HG03108 (cell line): Measurements from ENCODE around the gene FBXW2.

Source experiments
- ATAC-seq: cut with Tn5 transposase; IDR thresholded peaks from one replicate; pipeline ENCODE4 v1.9.1; 2021; ENCODE audit warnings: moderate library complexity; ENCODE audit not compliant: unreplicated experiment

FBXW2 gene

GRCh38 chr9:120780367-120780766, 12.8 kb downstream of the FBXW2 start:
- no peak for ATAC-seq

- ATAC-seq, result no peak
These were observed 14.0 kb downstream of the FBXW2 start for GRCh38 chr9:120779227-120779626.

- no peak for ATAC-seq
These were observed 14.5 kb downstream of the FBXW2 start for GRCh38 chr9:120778758-120779157.

- no peak for ATAC-seq
These were observed 16.0 kb downstream of the FBXW2 start for GRCh38 chr9:120777229-120777628.

- no peak for ATAC-seq
These were observed 16.4 kb downstream of the FBXW2 start for GRCh38 chr9:120776788-120777187.

GRCh38 chr9:120775859-120776258, 17.4 kb downstream of the FBXW2 start:
- ATAC-seq, result no peak

GRCh38 chr9:120774719-120775118, 18.5 kb downstream of the FBXW2 start:
- no peak for ATAC-seq

GRCh38 chr9:120773256-120773655, 20.0 kb downstream of the FBXW2 start:
- ATAC-seq, result no peak

GRCh38 chr9:120770931-120771330, 22.3 kb downstream of the FBXW2 start:
- no peak for ATAC-seq

GRCh38 chr9:120768886-120769285, 24.3 kb downstream of the FBXW2 start:
- no peak for ATAC-seq

- no peak for ATAC-seq
These were observed 25.0 kb downstream of the FBXW2 start for GRCh38 chr9:120768247-120768646.

GRCh38 chr9:120767451-120767850, 25.8 kb downstream of the FBXW2 start:
- no peak for ATAC-seq

GRCh38 chr9:120765910-120766425, 27.2 kb downstream of the FBXW2 start:
- ATAC-seq, result no peak

- no peak for ATAC-seq
These were observed 28.7 kb downstream of the FBXW2 start for GRCh38 chr9:120764476-120764875.

GRCh38 chr9:120761006-120761405, 32.2 kb downstream of the FBXW2 start:
- ATAC-seq, result no peak

GRCh38 chr9:120759755-120760400, 33.3 kb downstream of the FBXW2 start:
- ATAC-seq, result no peak

- ATAC-seq, result no peak
These were observed 34.7 kb downstream of the FBXW2 start for GRCh38 chr9:120758544-120758943.

GRCh38 chr9:120757026-120757913, 35.9 kb downstream of the FBXW2 start:
- ATAC-seq, result no peak

GRCh38 chr9:120756531-120756930, 36.7 kb downstream of the FBXW2 start:
- ATAC-seq, result no peak

GRCh38 chr9:120755810-120756434, 37.3 kb downstream of the FBXW2 start:
- no peak for ATAC-seq

GRCh38 chr9:120755044-120755443, 38.2 kb downstream of the FBXW2 start:
- no peak for ATAC-seq

GRCh38 chr9:120750421-120750820, 42.8 kb downstream of the FBXW2 start:
- ATAC-seq, result no peak
